ENCODE data around the gene ZBTB47.
A peak's percentile ranks its signal among the peaks of the same experiment; 100 is the strongest.

ZBTB47 gene

GRCh38 chr3:42653560-42654330 is at the start of gene ZBTB47:
ZBTB47 (plus strand) TSS chr3:42653697; CDS start chr3:42658356, 4,659 bp downstream.
- peak; percentile 71 for DNase-seq

GRCh38 chr3:42605546-42606173 is 47.8 kb upstream of the ZBTB47 start:
- no peak for DNase-seq

GRCh38 chr3:42608581-42608980 is 44.9 kb upstream of the ZBTB47 start:
- no peak for DNase-seq

GRCh38 chr3:42610976-42611375 is 42.5 kb upstream of the ZBTB47 start:
- no peak for DNase-seq

- DNase-seq, result no peak
These were observed 41.3 kb upstream of the ZBTB47 start for GRCh38 chr3:42612217-42612616.

GRCh38 chr3:42612928-42613327 is 40.6 kb upstream of the ZBTB47 start:
- no peak for DNase-seq

- no peak for DNase-seq
These were observed 40.0 kb upstream of the ZBTB47 start for GRCh38 chr3:42613462-42613861.

GRCh38 chr3:42631620-42632019 is 21.9 kb upstream of the ZBTB47 start:
- DNase-seq, result no peak

GRCh38 chr3:42632146-42632545 is 21.4 kb upstream of the ZBTB47 start:
- no peak for DNase-seq

- DNase-seq, result no peak
These were observed 20.0 kb upstream of the ZBTB47 start for GRCh38 chr3:42633544-42633943.

- DNase-seq, result no peak
These were observed 18.4 kb upstream of the ZBTB47 start for GRCh38 chr3:42635111-42635510.

- DNase-seq, result no peak
These were observed 16.5 kb upstream of the ZBTB47 start for GRCh38 chr3:42637001-42637400.

GRCh38 chr3:42638339-42638842 is 15.1 kb upstream of the ZBTB47 start:
- no peak for DNase-seq

GRCh38 chr3:42639192-42639591 is 14.3 kb upstream of the ZBTB47 start:
- DNase-seq, result no peak

- DNase-seq, result no peak
These were observed 13.4 kb upstream of the ZBTB47 start for GRCh38 chr3:42640129-42640528.

GRCh38 chr3:42640771-42641370 is 12.6 kb upstream of the ZBTB47 start:
- DNase-seq, result no peak

GRCh38 chr3:42647821-42648459 is 5.6 kb upstream of the ZBTB47 start:
- DNase-seq, result no peak

- DNase-seq, result no peak
These were observed 4.5 kb upstream of the ZBTB47 start for GRCh38 chr3:42649006-42649405.

- no peak for DNase-seq
These were observed 3.7 kb upstream of the ZBTB47 start for GRCh38 chr3:42649783-42650182.

- no peak for DNase-seq
These were observed 2.0 kb upstream of the ZBTB47 start for GRCh38 chr3:42651248-42652091.

- DNase-seq, result no peak
These were observed 1.3 kb upstream of the ZBTB47 start for GRCh38 chr3:42652251-42652610.

- peak; percentile 66 for DNase-seq
These were observed 740 bp upstream of the ZBTB47 start for GRCh38 chr3:42652611-42653302.
